GM19239 (cell line): ENCODE results near the gene CRACR2A.

Experiments used
- DNase-seq: peaks from one replicate; pipeline ENCODE4 v3.0.0; 2011; ENCODE audit warnings: low spot score; ENCODE audit not compliant: insufficient read length
- FAIRE-seq: peaks from 2 replicates; lab custom pipeline; 2011; peaks lifted over from hg19 to GRCh38; lab: Jason Lieb, UNC

The CRACR2A gene, protein sequence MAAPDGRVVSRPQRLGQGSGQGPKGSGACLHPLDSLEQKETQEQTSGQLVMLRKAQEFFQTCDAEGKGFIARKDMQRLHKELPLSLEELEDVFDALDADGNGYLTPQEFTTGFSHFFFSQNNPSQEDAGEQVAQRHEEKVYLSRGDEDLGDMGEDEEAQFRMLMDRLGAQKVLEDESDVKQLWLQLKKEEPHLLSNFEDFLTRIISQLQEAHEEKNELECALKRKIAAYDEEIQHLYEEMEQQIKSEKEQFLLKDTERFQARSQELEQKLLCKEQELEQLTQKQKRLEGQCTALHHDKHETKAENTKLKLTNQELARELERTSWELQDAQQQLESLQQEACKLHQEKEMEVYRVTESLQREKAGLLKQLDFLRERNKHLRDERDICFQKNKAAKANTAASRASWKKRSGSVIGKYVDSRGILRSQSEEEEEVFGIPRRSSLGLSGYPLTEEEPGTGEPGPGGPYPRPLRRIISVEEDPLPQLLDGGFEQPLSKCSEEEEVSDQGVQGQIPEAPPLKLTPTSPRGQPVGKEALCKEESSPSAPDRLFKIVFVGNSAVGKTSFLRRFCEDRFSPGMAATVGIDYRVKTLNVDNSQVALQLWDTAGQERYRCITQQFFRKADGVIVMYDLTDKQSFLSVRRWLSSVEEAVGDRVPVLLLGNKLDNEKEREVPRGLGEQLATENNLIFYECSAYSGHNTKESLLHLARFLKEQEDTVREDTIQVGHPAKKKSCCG

DNA sequence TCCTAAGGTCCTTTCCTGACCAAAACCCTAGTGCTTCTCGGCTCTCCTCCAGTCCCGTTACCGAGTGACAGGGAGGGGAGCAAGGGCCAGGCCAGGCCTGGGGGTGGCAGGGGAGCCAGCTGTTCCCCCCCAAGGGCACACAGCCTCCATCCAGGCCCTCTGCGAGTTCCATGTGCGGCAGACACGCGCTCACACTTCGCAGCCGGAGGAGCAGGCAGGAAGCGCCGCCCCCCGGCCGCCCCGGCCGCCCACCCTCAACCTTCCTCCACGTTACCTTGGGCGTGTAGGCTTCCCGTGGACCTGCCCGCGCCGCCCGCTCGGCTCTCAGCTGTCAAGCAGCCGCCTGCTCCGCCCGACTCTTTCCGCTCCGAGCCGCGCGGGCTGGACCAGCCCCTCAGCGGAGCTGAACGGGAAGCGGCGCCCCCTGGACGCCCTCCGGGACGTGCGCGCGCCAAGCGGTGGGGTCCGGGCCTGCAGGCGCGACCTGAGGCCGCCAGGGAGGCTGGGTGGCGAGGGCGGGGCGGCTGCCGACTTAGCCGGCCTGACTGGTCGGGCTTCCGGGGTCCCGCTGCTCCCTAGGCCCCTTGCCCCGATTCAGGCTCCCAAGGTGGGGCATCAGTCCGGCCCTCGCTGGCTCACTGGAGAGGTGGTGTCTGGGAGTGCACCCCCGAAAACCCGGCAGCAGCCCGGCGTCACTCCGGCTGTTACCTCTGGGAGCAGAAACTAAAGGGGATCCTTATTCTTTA lies at the start of gene CRACR2A:
Gene CRACR2A (minus strand): TSS at position 369 of the 746 bp plus-strand sequence. CDS start 56,110 bp downstream, outside the sequence.
- DNase-seq (peak; percentile 82), FAIRE-seq (peak; percentile 96)

DNA sequence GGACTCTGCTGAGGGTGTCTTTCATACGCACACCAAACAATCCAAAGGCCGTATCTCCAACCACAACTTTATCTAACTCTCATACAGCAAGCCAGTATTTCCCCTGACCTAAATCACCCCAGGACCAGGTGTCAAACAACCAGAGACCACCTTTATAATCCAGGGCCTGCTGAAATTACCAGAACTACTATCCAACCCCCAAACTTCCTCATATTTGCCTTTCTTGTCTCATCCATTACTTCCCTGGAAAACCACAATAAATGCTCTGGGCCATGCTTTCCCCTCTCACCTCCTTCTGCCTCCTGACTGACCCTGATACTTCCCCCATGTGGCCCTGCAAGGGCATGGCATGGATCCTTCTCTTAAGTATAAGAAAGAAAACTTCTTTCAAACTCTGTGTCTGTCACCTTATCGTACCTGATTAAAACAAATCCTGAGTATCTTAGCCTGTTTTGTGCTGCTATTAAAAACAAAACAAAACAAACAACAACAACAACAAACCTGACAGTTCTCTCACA lies 44.7 kb upstream of the CRACR2A start:
- DNase-seq (no peak), FAIRE-seq (no peak)

DNA sequence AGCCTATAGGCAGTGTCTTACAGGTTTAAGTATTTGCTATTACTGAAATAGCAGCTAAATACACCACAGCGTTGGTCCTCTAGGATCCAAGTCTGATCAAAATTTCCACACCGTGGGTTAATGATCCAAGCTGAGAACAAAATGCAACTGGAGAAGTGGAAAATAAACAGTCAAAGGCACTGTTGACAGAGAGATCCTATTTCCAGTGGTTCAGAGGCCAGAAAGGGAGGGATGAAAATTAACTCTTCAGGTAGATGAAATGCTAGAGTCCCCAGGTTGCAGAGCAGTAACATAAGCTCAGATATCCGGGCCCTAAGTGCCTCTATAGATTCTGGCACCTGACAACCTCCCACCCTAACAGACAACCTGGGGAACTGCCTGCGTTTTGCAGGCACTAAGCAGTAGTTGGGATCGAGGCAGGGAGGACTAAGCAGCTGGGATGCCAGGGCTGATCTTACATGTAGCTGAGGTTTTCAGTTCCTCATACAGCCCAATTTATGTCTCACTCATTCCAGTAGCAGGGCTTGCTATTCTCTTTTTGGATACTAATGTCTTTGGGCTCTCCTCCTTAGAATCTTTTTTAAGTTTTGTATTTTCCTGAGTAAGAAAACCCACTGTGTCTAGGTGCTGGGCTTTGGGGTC lies 42.7 kb upstream of the CRACR2A start:
- FAIRE-seq = no peak

DNA sequence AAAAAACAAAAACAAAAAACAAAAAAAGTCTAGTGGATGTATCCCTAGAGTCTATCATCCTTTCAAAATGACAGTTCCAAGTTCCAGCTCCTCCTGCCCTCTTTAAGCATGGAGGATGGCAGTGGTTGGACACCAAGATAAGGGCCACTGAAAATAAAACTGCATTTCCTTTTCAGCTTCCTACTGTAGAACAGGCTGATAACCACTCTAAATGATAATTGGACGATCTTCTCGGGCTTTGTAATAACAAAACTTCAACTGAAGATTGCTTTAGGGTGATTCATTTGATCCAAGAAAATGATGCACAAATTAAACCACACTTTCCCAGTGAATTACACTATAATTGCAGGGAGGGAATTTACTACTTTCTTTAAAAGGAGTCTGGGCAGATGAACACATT lies 42.2 kb upstream of the CRACR2A start:
- DNase-seq = no peak
- no peak for FAIRE-seq

More for the DNA sequence above, 42.7 kb upstream of the CRACR2A start:
- DNase-seq = no peak

DNA sequence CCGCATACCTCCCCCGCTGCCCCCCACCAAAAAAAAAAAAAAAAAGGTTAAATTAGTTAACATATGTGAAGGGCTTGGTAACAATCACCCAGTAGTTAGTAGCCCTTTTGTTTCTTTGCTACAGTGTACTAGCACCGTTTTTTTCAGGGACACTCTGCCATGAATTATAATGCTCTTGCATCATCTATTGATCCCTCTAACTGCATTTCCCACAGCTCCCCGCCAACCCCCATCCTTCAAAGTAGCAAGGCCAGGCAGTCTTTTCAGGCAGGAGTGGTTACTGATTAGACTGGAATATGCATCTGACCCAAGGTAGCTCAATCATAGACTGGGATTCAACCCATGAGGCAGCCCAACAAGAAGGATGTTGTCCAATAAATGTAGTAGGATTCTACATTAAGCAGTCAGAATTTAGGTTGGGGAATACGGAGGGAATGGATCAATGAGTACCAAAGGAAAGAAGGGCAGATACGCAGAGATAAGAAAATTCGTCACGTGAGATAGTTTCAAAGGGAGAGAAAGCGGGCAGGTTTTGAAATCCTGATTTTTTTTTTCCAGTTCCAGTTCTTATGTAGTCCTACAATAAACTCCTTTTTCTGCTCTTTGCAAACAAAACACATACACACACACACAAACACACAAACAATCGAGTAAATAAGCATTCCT lies 39.8 kb upstream of the CRACR2A start:
- no peak for DNase-seq
- no peak for FAIRE-seq

DNA sequence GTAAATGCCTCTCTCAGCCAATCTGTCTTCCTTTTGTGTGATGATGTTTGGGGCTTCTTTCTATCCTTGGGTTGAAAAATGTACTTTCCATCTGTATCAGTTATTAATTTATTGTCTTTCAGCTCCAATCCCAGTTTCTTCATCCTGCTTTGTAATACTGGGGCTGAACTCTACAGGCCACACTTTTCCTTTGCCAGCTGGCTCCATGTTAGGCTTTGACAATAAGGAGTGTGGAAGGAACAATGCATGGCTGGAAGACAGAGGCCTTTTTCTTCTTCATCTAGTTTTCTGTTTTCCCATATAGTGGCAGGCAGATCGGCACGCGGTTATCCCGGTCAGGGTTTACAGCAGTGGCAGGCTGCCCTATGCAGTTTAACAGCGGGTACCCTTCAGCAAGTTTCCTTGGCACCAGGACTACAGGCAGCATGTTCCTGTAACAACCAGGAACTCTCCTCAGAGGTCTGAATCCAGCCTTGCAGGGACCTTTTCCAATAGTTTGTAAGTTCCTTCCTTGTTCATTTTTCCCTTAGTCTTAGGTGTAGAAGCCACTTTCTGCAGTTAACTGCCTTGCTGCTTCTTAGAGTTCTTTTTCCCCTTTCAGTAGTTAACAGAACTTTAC lies 38.5 kb upstream of the CRACR2A start:
- FAIRE-seq = no peak
- no peak for DNase-seq

DNA sequence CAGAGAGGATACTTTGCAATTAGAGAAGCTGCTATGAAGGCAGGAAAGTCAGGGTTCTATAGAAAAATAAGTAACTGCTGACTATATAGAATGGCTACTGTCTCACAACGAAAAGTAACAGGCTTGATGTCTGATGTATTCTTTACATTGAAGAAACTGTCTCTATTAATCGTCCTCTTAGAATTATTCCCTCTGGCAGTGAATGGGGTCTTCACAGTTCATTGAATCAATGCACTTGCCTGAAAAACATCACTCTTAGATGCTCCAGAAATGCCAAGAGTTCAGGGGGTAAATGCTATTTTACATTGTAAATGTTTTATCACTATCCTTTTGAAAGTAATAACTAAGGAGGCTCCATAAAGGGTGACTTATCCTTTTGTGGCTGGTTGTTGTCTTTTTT lies 37.7 kb upstream of the CRACR2A start:
- DNase-seq (no peak), FAIRE-seq (no peak)

DNA sequence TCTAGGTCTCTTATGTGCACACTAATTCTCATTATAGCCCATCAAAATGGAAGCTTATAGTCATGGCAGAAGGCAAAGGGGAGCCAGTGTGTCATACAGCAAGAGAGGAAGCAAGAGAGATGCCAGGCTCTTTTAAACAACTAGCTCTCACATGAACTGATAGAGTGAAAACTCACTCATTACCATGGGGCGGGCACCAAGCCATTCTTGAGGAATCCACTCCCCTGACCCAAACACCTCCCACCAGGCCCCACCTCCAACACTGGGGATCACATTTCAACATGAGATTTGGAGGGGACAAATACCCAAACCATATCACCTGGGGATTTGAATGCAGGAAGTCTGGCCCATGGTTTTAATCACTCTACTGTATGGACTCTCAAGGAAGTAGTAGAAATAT lies 36.9 kb upstream of the CRACR2A start:
- no peak for FAIRE-seq
- no peak for DNase-seq

DNA sequence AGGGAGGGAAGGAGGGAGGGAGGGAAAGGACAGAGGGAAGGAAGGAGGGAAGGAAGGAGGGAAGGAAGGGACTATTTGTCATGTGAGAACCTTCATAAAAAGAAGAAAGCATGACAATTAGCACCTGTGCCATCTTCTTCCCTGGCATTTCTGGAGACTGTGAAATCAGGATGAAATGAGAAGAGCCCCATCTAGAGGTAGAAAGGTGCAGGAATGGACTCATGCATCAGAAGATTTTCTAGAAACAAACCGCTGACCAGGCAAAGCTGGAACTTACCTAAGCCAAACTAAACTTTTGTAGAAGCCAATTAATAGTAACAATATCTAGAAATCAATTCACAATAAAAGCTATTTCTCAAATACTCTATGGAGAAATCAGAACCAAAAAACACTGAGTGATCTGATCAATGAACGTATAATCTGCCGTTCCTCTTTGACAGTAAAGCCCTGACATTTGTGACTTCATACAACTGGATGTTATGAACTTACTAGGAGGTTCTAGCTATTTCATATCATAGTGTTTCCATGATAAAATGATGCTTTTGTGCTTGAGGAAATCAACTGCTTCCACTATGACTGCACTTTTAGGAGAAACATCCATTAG lies 24.4 kb upstream of the CRACR2A start:
- DNase-seq = peak; percentile 19
- peak; percentile 48 for FAIRE-seq

DNA sequence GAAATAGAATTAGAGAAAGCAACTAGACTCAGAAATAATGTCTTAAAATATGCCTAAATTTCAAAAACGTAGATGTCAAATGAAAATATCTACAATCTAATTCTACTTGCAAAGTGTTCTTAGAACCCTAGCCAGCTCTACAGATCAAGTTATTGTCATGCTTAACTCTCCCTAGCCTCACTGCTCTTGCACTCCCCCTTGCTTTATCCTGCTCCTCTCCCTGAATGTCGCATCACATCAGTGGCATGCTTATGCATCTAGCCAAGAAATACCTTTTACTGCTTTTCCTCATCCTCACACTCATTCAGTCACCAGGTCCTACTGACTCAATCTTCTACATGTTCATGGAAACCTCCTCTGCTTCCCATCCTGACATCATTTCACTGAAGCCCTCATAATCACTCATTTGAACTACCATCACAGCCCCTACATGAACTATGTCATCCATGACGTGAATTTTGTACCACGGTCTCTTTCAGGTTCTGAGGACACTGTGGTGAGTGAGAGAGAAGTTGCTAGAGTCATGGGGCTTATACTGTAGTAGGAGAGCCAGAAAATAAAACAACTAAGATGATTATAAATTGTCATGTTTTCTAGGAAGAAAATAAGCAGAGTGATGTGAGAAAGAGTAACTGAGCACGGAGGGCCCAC lies 22.6 kb upstream of the CRACR2A start:
- no peak for FAIRE-seq
- no peak for DNase-seq

DNA sequence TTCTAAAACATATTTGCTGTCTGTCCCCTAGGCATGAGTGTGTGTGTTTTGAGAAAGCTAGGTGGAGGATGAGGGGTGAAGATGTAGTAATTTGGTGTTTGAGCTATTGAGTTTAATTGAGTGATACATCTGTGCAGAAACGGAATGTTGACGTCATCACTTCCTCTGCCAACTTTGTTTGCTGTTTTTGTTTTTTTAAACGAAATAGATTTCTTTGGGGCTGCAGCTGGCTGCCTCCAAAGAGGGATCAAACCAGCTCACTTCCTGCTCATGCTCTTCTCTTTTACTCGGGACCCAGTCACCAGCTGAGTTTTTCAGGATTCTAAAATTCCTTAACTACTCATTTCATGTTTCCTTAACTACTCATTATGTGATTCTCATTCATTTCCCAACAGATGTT lies 19.5 kb upstream of the CRACR2A start:
- DNase-seq (no peak), FAIRE-seq (no peak)

DNA sequence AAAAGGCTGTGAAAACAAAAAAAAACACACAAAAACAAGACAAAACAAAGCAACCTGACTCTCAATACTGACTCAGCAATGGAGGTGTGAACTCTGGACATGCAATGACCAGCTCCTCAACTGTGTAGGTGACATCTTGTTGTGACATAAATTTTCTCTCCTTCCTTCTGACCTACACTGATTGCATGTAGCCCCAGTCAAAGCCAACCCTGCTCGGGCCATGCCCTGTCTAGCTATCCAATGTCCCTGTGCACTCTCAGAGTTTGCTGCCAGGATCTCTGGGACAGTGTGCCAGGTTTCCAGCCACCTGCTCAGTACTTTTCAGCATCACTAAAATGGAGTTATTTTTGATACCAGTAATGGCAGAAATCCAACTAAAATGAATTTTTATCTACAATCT lies 18.9 kb upstream of the CRACR2A start:
- FAIRE-seq = no peak
- DNase-seq = no peak

DNA sequence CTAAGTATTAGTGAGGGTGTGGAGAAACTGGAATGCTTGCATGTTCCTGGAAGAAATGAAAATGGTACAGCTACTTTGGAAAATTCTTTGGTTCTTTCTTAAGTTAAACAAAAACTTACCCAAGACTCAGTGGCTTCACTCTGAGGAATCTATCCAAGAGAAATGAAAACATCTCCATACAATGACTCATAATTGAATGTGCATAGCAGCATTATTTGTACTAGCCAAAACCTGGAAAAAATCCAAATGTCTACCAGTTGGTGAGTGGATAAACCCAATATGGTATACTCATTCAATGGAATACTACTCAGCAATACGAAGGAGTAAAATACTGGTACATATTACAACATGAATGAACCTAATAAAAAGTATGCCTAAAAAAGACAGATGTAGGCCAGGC lies 18.0 kb upstream of the CRACR2A start:
- DNase-seq (no peak), FAIRE-seq (no peak)

DNA sequence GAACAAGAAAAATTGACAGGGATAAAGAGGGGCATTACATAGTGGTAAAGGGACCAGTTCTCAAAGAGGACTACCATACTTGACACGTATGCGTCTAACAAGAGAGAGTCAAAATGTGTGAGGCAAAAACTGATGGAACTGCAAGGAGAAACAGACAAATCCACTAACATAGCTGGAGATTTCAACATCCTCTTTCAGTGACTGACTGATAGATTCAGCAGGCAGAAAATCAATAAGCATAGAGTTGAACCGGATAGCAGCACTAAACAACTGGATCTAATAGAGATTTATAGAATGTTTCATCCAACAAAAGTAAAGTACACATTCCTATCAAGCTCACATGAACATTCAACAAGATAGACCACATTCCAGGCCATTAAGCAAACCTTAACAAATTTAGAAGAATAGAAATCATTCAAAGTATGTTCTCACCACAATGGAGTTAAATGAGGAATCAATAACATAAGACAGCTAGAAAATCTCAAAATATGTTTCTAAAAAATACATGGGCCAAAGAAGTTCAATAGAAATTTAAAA lies 16.1 kb upstream of the CRACR2A start:
- FAIRE-seq = no peak
- DNase-seq = no peak

DNA sequence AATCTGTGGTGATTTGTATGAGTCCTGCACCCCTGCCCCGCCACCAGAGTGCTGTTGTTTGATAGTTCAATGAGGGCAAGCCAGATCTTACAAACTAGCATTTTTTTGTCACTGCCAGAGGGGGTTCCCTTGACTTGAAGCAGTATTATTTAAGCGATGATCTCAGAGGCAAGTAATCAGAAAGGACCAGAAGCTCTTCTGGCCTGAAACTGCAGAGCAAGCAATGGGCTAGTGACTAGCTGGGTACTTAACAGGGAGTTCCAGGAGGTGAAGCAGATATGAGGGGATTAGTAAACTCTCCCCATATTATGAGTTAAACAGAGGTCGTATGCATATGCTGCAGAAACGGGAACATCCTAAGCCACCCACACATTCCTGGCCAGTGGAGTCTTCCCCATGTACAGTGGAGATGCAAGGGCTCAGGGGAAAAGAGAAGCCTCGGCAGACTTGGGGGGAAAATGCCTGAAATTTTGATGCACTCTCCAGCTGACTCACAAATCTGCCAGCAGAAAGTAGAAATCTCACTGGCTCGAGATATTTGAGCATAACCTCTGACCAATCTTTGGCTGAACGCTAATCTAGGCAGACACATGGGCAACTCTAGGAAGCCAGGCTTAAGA lies 8.3 kb upstream of the CRACR2A start:
- no peak for DNase-seq
- FAIRE-seq = no peak

DNA sequence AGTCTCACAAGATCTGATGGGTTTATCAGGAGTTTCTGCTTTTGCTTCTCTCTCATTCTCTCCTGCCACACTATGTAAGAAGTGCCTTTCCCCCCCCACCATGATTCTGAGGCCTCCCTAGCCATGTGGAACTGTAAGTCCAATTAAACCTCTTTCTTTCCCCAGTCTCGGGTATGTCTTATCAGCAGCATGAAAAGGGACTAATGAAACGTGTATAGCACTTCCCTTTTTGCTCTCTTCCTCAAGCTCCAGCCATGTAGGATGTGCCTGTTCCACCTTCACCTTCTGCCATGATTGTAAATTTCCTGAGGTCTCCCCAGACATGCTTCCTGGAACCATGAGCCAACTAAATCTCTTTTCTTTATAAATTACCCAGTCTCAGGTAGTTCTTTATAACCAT lies 7.0 kb upstream of the CRACR2A start:
- FAIRE-seq (no peak), DNase-seq (no peak)

DNA sequence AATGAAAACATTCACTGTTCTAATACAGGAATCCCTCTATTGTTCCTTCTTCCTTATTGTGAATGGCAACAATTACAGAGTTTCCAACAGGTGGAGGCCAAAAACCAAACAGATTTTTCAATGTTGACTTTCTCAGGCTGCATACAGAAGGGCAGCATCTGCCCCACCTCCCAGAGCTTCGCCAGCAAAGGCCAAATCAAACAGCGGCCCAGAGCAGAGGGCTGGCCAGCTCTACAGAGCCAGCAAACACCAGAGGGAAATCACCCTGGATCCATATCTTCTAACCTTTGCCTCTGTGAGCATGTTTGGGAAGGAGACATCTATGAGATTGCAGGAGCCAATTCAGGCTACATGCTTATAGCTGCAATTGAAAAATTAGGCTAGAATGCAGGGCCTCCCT lies 4.4 kb upstream of the CRACR2A start:
- FAIRE-seq (peak; percentile 8), DNase-seq (no peak)

DNA sequence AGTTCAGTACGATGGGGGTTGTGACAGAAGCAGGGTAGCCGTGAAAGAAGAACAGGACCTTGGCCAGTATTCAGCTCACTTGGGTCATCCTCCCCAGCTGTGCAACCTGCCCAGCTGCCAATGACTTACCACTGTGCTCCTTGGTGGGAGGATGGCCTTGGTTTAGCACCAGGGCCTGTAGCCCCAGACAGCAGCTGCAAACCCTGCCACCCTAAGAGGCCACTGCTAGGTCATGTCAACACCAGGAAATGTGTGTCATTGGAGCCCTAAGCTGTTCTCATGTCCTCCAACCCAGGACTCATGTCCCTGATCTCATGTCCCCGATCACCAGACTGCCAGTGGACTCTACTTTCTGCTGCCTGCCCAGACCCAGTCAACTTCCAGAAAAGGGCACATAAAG lies 3.0 kb upstream of the CRACR2A start:
- no peak for FAIRE-seq

More for the DNA sequence above, 3.0 kb upstream of the CRACR2A start:
- DNase-seq = no peak
